GM10266 (cell line): ENCODE data around the gene CGAS.
"Not testable (repeated sequence)": the region's sequence is repeated elsewhere in the genome, so short reads cannot be mapped to it uniquely, and the experiment has no call there.

Source experiments
- DNase-seq: peaks from one replicate; pipeline ENCODE4 v3.0.0; 2012; ENCODE audit errors: extremely low spot score
- TF ChIP-seq, protein P1 (sequence below): IDR thresholded peaks from 2 replicates; pipeline ENCODE4 v1.5.1; 2012; ENCODE audit warnings: mild to moderate bottlenecking, low read depth; ENCODE audit not compliant: control insufficient read depth, insufficient read depth; ENCODE audit errors: missing control alignments

Gene CGAS

DNA sequence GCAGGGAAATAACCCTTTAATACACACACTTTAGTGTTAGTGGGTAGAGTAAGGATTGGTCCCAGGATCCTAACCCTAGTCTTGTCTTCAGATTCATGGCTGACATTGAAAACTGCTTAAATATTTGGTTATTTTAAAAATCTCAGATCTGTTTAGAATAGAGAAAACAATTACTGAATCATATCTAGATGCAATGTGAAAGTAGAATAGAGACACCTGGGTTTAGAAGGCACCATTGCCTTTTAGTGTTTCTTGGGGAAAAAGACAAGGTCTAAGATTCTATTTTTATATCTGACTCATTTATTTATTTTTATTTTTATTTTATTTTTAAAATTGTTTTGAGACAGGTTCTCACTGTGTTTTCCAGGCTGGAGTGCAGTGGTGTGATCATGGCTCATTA, 51.4 kb downstream of the CGAS start:
- TF ChIP-seq, protein P1, sequence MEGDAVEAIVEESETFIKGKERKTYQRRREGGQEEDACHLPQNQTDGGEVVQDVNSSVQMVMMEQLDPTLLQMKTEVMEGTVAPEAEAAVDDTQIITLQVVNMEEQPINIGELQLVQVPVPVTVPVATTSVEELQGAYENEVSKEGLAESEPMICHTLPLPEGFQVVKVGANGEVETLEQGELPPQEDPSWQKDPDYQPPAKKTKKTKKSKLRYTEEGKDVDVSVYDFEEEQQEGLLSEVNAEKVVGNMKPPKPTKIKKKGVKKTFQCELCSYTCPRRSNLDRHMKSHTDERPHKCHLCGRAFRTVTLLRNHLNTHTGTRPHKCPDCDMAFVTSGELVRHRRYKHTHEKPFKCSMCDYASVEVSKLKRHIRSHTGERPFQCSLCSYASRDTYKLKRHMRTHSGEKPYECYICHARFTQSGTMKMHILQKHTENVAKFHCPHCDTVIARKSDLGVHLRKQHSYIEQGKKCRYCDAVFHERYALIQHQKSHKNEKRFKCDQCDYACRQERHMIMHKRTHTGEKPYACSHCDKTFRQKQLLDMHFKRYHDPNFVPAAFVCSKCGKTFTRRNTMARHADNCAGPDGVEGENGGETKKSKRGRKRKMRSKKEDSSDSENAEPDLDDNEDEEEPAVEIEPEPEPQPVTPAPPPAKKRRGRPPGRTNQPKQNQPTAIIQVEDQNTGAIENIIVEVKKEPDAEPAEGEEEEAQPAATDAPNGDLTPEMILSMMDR, result no peak
- DNase-seq, result no peak

- DNase-seq, result no peak
- TF ChIP-seq, protein P1, result no peak
Observed at GRCh38 chr6:73395875-73396274, 56.2 kb downstream of the CGAS start.

DNA sequence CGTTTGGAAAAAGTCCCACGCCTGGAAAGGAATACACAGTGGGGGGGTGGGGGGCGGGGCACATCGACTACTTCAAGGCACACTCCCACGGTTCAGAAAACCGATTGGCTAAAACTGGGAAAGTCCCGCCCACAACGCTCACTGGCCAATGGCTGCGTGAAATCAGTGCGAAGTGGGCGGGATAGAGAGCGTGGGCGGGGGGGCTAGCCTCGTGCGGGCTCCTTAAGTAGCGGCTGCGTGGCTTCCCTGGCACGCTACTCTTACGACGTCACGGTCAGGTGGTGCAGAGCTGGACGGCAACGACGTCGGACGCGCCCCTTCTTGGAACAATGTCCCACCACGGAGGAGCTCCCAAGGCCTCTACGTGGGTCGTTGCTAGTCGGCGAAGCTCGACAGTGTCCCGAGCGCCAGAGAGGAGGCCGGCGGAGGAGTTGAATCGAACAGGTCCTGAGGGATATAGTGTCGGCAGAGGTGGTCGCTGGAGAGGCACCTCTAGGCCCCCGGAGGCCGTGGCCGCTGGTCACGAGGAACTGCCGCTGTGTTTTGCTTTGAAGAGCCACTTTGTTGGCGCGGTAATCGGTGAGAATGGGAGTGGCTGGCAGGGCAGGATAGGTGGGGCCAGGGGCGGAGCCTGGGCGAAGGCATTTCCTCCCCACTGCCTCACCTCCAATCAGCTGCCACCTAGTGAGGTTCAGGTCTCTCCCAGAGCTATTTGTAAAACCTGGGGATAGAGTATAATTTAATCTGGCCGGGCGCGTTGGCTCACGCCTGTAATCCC, 57.3 kb downstream of the CGAS start, which contains the start of gene DDX43:
Gene DDX43 (plus strand): TSS at position 252 of the 778 bp plus-strand sequence. CDS start 78 bp downstream, at position 330.
- DNase-seq, result peak; percentile 55
- TF ChIP-seq, protein P1, result no peak

- TF ChIP-seq, protein P1, result no peak
- DNase-seq, result no peak
Observed at GRCh38 chr6:73393278-73393677, 58.8 kb downstream of the CGAS start.

DNA sequence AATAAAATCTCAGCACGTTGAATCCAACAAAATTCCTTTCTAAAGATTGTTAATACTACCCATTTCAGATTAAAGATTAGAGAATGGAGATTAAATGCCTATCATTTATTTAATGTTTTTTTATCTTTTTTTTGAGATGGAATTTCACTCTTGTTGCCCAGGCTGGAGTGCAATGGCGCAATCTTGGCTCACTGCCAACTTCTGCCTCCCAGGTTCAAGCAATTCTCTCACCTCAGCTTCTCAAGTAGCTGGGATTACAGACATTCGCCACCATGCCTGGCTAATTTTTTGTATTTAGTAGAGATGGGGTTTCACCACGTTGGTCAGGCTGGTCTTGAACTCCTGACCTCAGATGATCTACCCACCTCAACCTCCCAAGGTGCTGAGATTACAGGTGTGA, 59.9 kb downstream of the CGAS start:
- not testable (repeated sequence) for DNase-seq

DNA sequence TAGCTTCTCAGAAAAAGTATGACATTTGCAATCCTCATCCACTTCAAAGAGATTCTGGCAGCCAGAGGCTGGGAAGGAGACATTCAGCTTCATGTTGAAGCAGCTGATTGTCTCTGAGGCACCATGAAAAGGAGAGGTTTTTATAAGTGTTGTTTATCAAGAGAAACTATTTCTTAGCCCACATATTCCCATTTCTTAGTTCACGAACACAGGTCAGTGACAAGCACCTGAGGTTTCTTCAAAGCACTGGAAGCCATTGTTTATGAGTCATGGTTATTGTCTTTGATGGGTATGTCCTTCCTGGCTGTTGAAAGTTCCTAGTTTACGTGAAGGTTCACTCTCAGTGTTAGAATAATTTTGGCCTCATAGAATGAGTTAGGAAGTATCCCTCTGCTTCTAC, 60.4 kb downstream of the CGAS start:
- TF ChIP-seq, protein P1, result no peak
- DNase-seq, result no peak

GRCh38 chr6:73389854-73390253, 62.2 kb downstream of the CGAS start:
- no peak for DNase-seq
- TF ChIP-seq, protein P1, result no peak
